Smooth muscle cell (in vitro differentiated cells): ENCODE results near the gene TRIM46. TPM values are rescaled to one million over a fixed set of nuclear protein-coding genes. Genes with fewer than 3 reads are reported as not detected.
"Not testable (repeated sequence)": the region's sequence is repeated elsewhere in the genome, so short reads cannot be mapped to it uniquely, and the experiment has no call there.

Source experiments
- DNase-seq: peaks from one replicate; lab custom pipeline; 2025; ENCODE audit not compliant: unreplicated experiment; lab: John Stamatoyannopoulos, UW
- H2AFZ ChIP-seq: fragments of 200-600 bp; sonication (generic); 2 replicates; pipeline ENCODE4 v1.6.0; 2016; ENCODE audit warnings: antibody characterized with exemption, low read depth, mild to moderate bottlenecking
- H3F3A ChIP-seq: fragments of 200-600 bp; sonication (generic); 2 replicates; pipeline ENCODE4 v1.6.0; 2017; ENCODE audit warnings: antibody characterized with exemption, low read depth
- H3K27ac ChIP-seq: fragments of 200-600 bp; sonication (generic); 2 replicates; pipeline ENCODE4 v1.5.1; 2016; ENCODE audit warnings: low read depth, mild to moderate bottlenecking
- H3K27me3 ChIP-seq: fragments of 200-600 bp; sonication (generic); 2 replicates; pipeline ENCODE4 v1.6.1; 2016; ENCODE audit warnings: low read depth, mild to moderate bottlenecking
- H3K36me3 ChIP-seq: fragments of 200-600 bp; sonication (generic); 2 replicates; pipeline ENCODE4 v1.5.1; 2016; ENCODE audit warnings: low read depth
- H3K4me1 ChIP-seq: fragments of 200-600 bp; sonication (generic); 2 replicates; pipeline ENCODE4 v1.5.1; 2016; ENCODE audit warnings: low read depth
- H3K4me2 ChIP-seq: fragments of 200-600 bp; sonication (generic); 2 replicates; pipeline ENCODE4 v1.6.0; 2016; ENCODE audit warnings: mild to moderate bottlenecking
- H3K4me3 ChIP-seq: fragments of 200-600 bp; sonication (generic); 2 replicates; pipeline ENCODE4 v1.5.1; 2016; ENCODE audit warnings: mild to moderate bottlenecking
- H3K79me2 ChIP-seq: fragments of 200-600 bp; sonication (generic); 2 replicates; pipeline ENCODE4 v1.6.0; 2016; ENCODE audit warnings: low read depth, mild to moderate bottlenecking
- H3K9ac ChIP-seq: fragments of 200-600 bp; sonication (generic); 2 replicates; pipeline ENCODE4 v1.6.0; 2016; ENCODE audit warnings: low read depth
- H3K9me3 ChIP-seq: fragments of 200-600 bp; sonication (generic); replicated peaks from 2 replicates; pipeline ENCODE4 v1.5.1; 2016; ENCODE audit warnings: low read depth
- H4K20me1 ChIP-seq: fragments of 200-600 bp; sonication (generic); 2 replicates; pipeline ENCODE4 v1.6.0; 2016; ENCODE audit warnings: low read depth
- WGBS: methylation state at CpG from one replicate; pipeline ENCODE4 v1.1.7; 2016; ENCODE audit warnings: low lambda C conversion rate; 5-methylcytosine and 5-hydroxymethylcytosine counted together
- polyA plus RNA-seq: library from polyadenylated mRNA; unstranded; fragments of >200 nt; fragmentation: Nextera tagmentation; extraction: Ambion mirVana; gene quantifications from 2 replicates; pipeline ENCODE4 v1.2.1, GENCODE V29; 2016
- total RNA-seq: library from RNA; depleted of rRNA; stranded (reverse); fragments of >200 nt; gene quantifications from 2 replicates; pipeline ENCODE4 v1.2.3, GENCODE V29; 2014
- TF ChIP-seq, protein P1 (sequence below): fragments of 200-600 bp; sonication (generic); IDR thresholded peaks from 2 replicates; pipeline ENCODE4 v1.5.1; 2017; ENCODE audit warnings: borderline replicate concordance, mild to moderate bottlenecking, antibody characterized with exemption; ENCODE audit not compliant: insufficient read depth, poor library complexity, severe bottlenecking

TRIM46 gene
- total and polyA plus RNA-seq, 2 experiments from 2014 or later: 3.6 to 3.8 TPM

DNA sequence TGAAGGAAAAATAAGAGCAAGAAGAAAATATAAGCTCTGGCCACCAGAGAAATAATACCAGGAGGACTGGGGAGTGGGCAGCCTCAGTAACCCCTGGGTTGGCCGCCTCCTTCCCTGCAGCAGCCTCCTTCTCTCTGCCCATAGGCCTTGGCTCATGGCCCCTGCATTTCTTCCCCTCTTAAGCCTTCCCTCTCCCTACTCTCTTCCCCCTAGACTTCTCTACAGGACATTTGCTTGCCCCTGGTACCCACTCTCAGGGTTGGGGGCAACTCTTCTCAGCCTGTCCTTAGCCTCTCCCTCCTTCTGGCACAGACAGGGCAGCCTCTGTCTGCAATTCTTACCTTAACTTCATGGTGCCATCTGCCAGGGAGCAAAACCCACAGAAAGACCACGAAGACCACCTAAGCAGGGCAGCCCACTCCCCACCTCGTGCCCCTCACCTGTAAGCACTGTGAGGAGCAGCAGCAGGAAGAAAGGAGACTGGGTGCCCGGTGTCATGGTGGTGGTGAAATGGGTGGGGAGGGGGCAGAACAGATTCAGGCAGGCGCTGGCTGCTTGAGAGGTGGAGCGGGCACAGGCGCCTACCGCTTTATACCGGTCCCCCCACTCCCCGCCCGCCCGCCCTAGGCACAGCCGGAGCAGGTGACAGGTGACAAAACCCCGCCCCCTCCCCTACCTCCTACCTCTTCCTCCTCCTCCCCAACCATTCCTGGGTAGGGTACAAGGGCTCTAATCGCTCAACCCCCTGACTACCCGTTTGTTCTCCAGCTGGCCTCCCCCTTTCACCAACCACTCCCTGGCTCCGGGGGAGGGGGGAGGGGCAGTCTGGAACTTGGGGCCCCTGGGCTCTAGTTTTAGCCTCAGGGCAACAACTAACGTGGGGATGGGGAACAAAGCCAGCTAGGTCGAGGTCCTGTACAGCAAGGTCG is 19.0 kb downstream of the TRIM46 start:
- peak overlapping the region; percentile 88 for H3K4me2 ChIP-seq
- no peak for DNase-seq

DNA sequence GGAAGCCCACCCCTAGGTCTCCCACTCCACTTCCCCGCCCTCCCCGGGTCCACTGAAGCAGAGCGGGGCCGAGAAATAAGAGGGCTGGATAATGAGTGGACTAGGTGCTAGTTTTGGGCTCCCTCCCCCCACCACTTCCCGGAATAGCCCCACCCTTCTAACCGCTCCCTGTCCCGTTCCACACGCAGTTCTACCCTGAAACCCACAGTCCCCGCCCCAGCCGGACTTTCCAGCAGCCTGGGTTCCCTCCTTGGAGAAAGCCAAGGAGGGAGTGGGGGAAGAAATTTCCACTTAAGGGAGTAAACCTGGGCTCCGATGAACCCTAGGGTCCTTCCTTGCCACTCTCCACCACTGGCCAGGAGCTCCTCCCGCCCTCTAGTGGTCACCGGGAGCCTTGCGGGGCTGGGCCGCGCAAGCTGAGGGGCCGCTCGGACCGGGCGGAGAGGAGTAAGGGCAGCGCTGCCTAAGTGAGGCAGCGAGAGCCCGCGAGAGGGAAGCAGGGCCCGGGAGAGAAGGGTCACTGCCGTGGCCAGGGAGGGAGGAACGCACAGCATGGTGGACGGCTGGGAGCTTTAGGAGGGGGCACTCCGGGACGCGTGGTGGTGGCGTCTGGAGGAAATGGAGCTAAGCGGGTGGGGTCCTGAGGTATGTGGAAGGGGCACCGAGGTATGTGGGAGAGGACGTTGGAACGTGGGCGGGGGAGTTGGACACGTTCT is 19.8 kb downstream of the TRIM46 start:
- Histone ChIP-seq H3K4me1 (peaks cover 18% of the 10 kb centered on the region), H3K79me2 (no peaks in the 10 kb centered on the region), H3K36me3 (no peaks in the 10 kb centered on the region), H4K20me1 (no peaks in the 10 kb centered on the region), H3K27me3 (no peaks in the 10 kb centered on the region), H3K27ac (peak overlapping the region; percentile 80), H3F3A (peaks cover 3% of the 10 kb centered on the region), H3K9me3 (no peaks in the 10 kb centered on the region), H3K4me3 (peak overlapping the region; percentile 58), H2AFZ (peak overlapping the region; percentile 71), H3K9ac (peak overlapping the region; percentile 81), H3K4me2 (peak overlapping the region; percentile 88)
- 1% methylated on average over 33 of the region's 38 CpGs for WGBS
- DNase-seq: peak; percentile 84
- TF ChIP-seq, protein P1, sequence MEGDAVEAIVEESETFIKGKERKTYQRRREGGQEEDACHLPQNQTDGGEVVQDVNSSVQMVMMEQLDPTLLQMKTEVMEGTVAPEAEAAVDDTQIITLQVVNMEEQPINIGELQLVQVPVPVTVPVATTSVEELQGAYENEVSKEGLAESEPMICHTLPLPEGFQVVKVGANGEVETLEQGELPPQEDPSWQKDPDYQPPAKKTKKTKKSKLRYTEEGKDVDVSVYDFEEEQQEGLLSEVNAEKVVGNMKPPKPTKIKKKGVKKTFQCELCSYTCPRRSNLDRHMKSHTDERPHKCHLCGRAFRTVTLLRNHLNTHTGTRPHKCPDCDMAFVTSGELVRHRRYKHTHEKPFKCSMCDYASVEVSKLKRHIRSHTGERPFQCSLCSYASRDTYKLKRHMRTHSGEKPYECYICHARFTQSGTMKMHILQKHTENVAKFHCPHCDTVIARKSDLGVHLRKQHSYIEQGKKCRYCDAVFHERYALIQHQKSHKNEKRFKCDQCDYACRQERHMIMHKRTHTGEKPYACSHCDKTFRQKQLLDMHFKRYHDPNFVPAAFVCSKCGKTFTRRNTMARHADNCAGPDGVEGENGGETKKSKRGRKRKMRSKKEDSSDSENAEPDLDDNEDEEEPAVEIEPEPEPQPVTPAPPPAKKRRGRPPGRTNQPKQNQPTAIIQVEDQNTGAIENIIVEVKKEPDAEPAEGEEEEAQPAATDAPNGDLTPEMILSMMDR: peak; percentile 97

More for the DNA sequence above, 19.0 kb downstream of the TRIM46 start:
- H3K4me1 ChIP-seq: peaks cover 18% of the 10 kb centered on the region
- H3K27ac ChIP-seq: peak overlapping the region; percentile 80
- WGBS: 32% methylated on average over 8 of the region's 20 CpGs
- no peaks in the 10 kb centered on the region for H3K9me3 ChIP-seq
- peak overlapping the region; percentile 71 for H2AFZ ChIP-seq
- peak overlapping the region; percentile 58 for H3K4me3 ChIP-seq
- no peaks in the 10 kb centered on the region for H4K20me1 ChIP-seq
- TF ChIP-seq, protein P1: no peak
- H3K36me3 ChIP-seq: no peaks in the 10 kb centered on the region
- H3F3A ChIP-seq: peaks cover 3% of the 10 kb centered on the region
- H3K79me2 ChIP-seq: no peaks in the 10 kb centered on the region
- no peaks in the 10 kb centered on the region for H3K27me3 ChIP-seq
- H3K9ac ChIP-seq: peak overlapping the region; percentile 43

DNA sequence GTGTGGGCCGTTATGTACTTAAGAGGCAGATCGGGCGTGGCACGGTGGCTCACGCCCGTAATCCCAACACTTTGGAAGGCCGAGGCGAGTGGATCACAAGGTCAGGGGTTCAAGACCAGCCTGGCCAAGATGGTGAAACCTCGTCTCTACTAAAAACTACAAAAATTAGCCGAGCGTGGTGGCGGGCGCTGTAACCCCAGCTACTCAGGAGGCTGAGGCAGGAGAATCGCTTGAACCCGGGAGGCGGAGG is 20.3 kb downstream of the TRIM46 start:
- H3F3A ChIP-seq, H3K36me3 ChIP-seq, H3K27me3 ChIP-seq, H3K9me3 ChIP-seq, H3K79me2 ChIP-seq, DNase-seq, H4K20me1 ChIP-seq: not testable (repeated sequence)
- peak overlapping the region; percentile 71 for H2AFZ ChIP-seq
- H3K9ac ChIP-seq: peak overlapping the region; percentile 81
- peak overlapping the region; percentile 80 for H3K27ac ChIP-seq
- WGBS: 3% methylated on average over 16 of the region's 16 CpGs
- H3K4me1 ChIP-seq: peaks cover 18% of the 10 kb centered on the region
- H3K4me3 ChIP-seq: peak overlapping the region; percentile 58
- peak overlapping the region; percentile 88 for H3K4me2 ChIP-seq
